ENCODE measurements around the gene LTBP1.

Gene LTBP1

DNA sequence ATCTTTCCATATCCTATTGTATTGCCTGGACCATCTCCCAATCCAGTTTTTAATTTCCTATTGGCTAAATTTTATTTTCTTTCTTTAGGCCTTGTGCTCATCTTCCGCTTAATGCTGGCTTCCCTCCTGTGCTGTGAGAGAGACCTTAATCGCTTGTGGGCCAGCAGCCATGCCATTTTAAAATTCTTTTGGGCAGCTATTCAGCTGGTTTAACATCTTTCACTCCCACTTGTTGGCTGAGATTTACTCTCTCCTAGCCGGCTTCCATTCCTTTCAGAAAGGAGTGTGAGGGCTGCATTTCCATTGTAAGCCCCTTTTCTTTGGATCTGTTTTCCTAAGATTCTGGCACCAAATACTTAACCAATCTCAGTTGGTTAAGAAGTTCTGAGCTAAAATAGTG is 388.8 kb downstream of the LTBP1 start:
- Histone ChIP-seq H3K4me1 (ENCODE audit: control insufficient read depth in 1 of 2, insufficient read depth in 2 of 2, low read length in 2 of 2) (no peaks in the 10 kb centered on the region), H4K8ac (ENCODE audit: low read depth, low read length) (no peak overlapping the region), H3K4me2 (ENCODE audit: low read length) (no peak overlapping the region), H4K12ac (ENCODE audit: low read depth, low read length) (no peak overlapping the region), H3K27me3 (ENCODE audit: insufficient read depth, low read length) (no peaks in the 10 kb centered on the region), H3K18ac (ENCODE audit: low read length) (no peak overlapping the region), H3K36me3 (ENCODE audit: control insufficient read depth in 1 of 2, insufficient read depth in 2 of 2, low read length in 2 of 2) (no peaks in the 10 kb centered on the region), H3K4ac (ENCODE audit: low read depth, low read length) (no peak overlapping the region), H2BK120ac (ENCODE audit: insufficient read depth, low read length, poor library complexity) (no peak overlapping the region), H3K79me1 (ENCODE audit: low read length) (no peaks in the 10 kb centered on the region), H3K23ac (ENCODE audit: low read length) (no peak overlapping the region), H3K27ac (ENCODE audit: low read depth, low read length) (no peak overlapping the region), H2AFZ (ENCODE audit: insufficient read depth, low read length, poor library complexity) (no peak overlapping the region), H2BK5ac (ENCODE audit: low read depth, low read length, poor library complexity) (no peak overlapping the region), H2BK12ac (ENCODE audit: low read length) (no peak overlapping the region), H3K79me2 (ENCODE audit: control insufficient read depth, insufficient read depth, low read length, poor library complexity) (no peaks in the 10 kb centered on the region), H3K9ac (ENCODE audit: low read length) (no peak overlapping the region), H3K9me3 (ENCODE audit: insufficient read depth, low read depth, low read length) (no peaks in the 10 kb centered on the region), H2AK5ac (ENCODE audit: low read length) (no peak overlapping the region), H3K14ac (ENCODE audit: low read length) (no peak overlapping the region), H3K4me3 (ENCODE audit: low read depth, low read length) (no peak overlapping the region), H4K91ac (ENCODE audit: low read depth, low read length) (no peak overlapping the region)
- no peak for DNase-seq
- WGBS (ENCODE audit: extremely low coverage, insufficient coverage, insufficient read length), result no CpG with 5 or more reads among the region's 3 CpGs

- Histone ChIP-seq H2AFZ (ENCODE audit: insufficient read depth, low read length, poor library complexity) (no peak overlapping the region), H3K18ac (ENCODE audit: low read length) (no peak overlapping the region), H3K4me1 (ENCODE audit: control insufficient read depth in 1 of 2, insufficient read depth in 2 of 2, low read length in 2 of 2) (no peaks in the 10 kb centered on the region), H2BK120ac (ENCODE audit: insufficient read depth, low read length, poor library complexity) (no peak overlapping the region), H4K12ac (ENCODE audit: low read depth, low read length) (no peak overlapping the region), H3K9me3 (ENCODE audit: insufficient read depth, low read depth, low read length) (no peaks in the 10 kb centered on the region), H3K79me1 (ENCODE audit: low read length) (no peaks in the 10 kb centered on the region), H3K14ac (ENCODE audit: low read length) (no peak overlapping the region), H3K4me2 (ENCODE audit: low read length) (no peak overlapping the region), H4K91ac (ENCODE audit: low read depth, low read length) (no peak overlapping the region), H3K4me3 (ENCODE audit: low read depth, low read length) (no peak overlapping the region), H3K27me3 (ENCODE audit: insufficient read depth, low read length) (no peaks in the 10 kb centered on the region), H3K4ac (ENCODE audit: low read depth, low read length) (no peak overlapping the region), H4K8ac (ENCODE audit: low read depth, low read length) (no peak overlapping the region), H3K79me2 (ENCODE audit: control insufficient read depth, insufficient read depth, low read length, poor library complexity) (no peaks in the 10 kb centered on the region), H3K36me3 (ENCODE audit: control insufficient read depth in 1 of 2, insufficient read depth in 2 of 2, low read length in 2 of 2) (no peaks in the 10 kb centered on the region), H2AK5ac (ENCODE audit: low read length) (no peak overlapping the region), H2BK5ac (ENCODE audit: low read depth, low read length, poor library complexity) (no peak overlapping the region), H2BK12ac (ENCODE audit: low read length) (no peak overlapping the region), H3K23ac (ENCODE audit: low read length) (no peak overlapping the region), H3K27ac (ENCODE audit: low read depth, low read length) (no peak overlapping the region), H3K9ac (ENCODE audit: low read length) (no peak overlapping the region)
- no peak for DNase-seq
- WGBS (ENCODE audit: extremely low coverage, insufficient coverage, insufficient read length), result no CpG with 5 or more reads among the region's 4 CpGs
These were observed 389.4 kb downstream of the LTBP1 start for GRCh38 chr2:33336036-33336625.

GRCh38 chr2:33337385-33337960 is 390.7 kb downstream of the LTBP1 start:
- no peak overlapping the region for H3K27ac ChIP-seq (ENCODE audit: low read depth, low read length)
- WGBS (ENCODE audit: extremely low coverage, insufficient coverage, insufficient read length), result no CpG with 5 or more reads among the region's 7 CpGs
- H3K9me3 ChIP-seq (ENCODE audit: insufficient read depth, low read depth, low read length), result no peaks in the 10 kb centered on the region
- no peaks in the 10 kb centered on the region for H3K36me3 ChIP-seq (ENCODE audit: control insufficient read depth in 1 of 2, insufficient read depth in 2 of 2, low read length in 2 of 2)
- H3K4me2 ChIP-seq (ENCODE audit: low read length), result no peak overlapping the region
- H3K4me3 ChIP-seq (ENCODE audit: low read depth, low read length), result no peak overlapping the region
- no peaks in the 10 kb centered on the region for H3K79me2 ChIP-seq (ENCODE audit: control insufficient read depth, insufficient read depth, low read length, poor library complexity)
- no peak overlapping the region for H2BK120ac ChIP-seq (ENCODE audit: insufficient read depth, low read length, poor library complexity)
- no peak overlapping the region for H3K23ac ChIP-seq (ENCODE audit: low read length)
- no peak overlapping the region for H4K8ac ChIP-seq (ENCODE audit: low read depth, low read length)
- H3K79me1 ChIP-seq (ENCODE audit: low read length), result no peaks in the 10 kb centered on the region
- H2AK5ac ChIP-seq (ENCODE audit: low read length), result no peak overlapping the region
- H3K4ac ChIP-seq (ENCODE audit: low read depth, low read length), result no peak overlapping the region
- H3K27me3 ChIP-seq (ENCODE audit: insufficient read depth, low read length), result no peaks in the 10 kb centered on the region
- no peak overlapping the region for H3K14ac ChIP-seq (ENCODE audit: low read length)
- no peak for DNase-seq
- H3K4me1 ChIP-seq (ENCODE audit: control insufficient read depth in 1 of 2, insufficient read depth in 2 of 2, low read length in 2 of 2), result no peaks in the 10 kb centered on the region
- H3K18ac ChIP-seq (ENCODE audit: low read length), result no peak overlapping the region
- H2BK5ac ChIP-seq (ENCODE audit: low read depth, low read length, poor library complexity), result no peak overlapping the region
- H2AFZ ChIP-seq (ENCODE audit: insufficient read depth, low read length, poor library complexity), result no peak overlapping the region
- no peak overlapping the region for H2BK12ac ChIP-seq (ENCODE audit: low read length)
- no peak overlapping the region for H4K12ac ChIP-seq (ENCODE audit: low read depth, low read length)
- no peak overlapping the region for H3K9ac ChIP-seq (ENCODE audit: low read length)
- H4K91ac ChIP-seq (ENCODE audit: low read depth, low read length), result no peak overlapping the region

GRCh38 chr2:33337981-33338380 is 391.2 kb downstream of the LTBP1 start:
- Histone ChIP-seq H3K9ac (ENCODE audit: low read length) (no peak overlapping the region), H3K27ac (ENCODE audit: low read depth, low read length) (no peak overlapping the region), H3K79me2 (ENCODE audit: control insufficient read depth, insufficient read depth, low read length, poor library complexity) (no peaks in the 10 kb centered on the region), H3K9me3 (ENCODE audit: insufficient read depth, low read depth, low read length) (no peaks in the 10 kb centered on the region), H4K91ac (ENCODE audit: low read depth, low read length) (no peak overlapping the region), H3K27me3 (ENCODE audit: insufficient read depth, low read length) (no peaks in the 10 kb centered on the region), H2AK5ac (ENCODE audit: low read length) (no peak overlapping the region), H3K4ac (ENCODE audit: low read depth, low read length) (no peak overlapping the region), H2BK12ac (ENCODE audit: low read length) (no peak overlapping the region), H2BK120ac (ENCODE audit: insufficient read depth, low read length, poor library complexity) (no peak overlapping the region), H2BK5ac (ENCODE audit: low read depth, low read length, poor library complexity) (no peak overlapping the region), H3K79me1 (ENCODE audit: low read length) (no peaks in the 10 kb centered on the region), H3K18ac (ENCODE audit: low read length) (no peak overlapping the region), H4K12ac (ENCODE audit: low read depth, low read length) (no peak overlapping the region), H2AFZ (ENCODE audit: insufficient read depth, low read length, poor library complexity) (no peak overlapping the region), H4K8ac (ENCODE audit: low read depth, low read length) (no peak overlapping the region), H3K23ac (ENCODE audit: low read length) (no peak overlapping the region), H3K14ac (ENCODE audit: low read length) (no peak overlapping the region), H3K4me1 (ENCODE audit: control insufficient read depth in 1 of 2, insufficient read depth in 2 of 2, low read length in 2 of 2) (no peaks in the 10 kb centered on the region), H3K36me3 (ENCODE audit: control insufficient read depth in 1 of 2, insufficient read depth in 2 of 2, low read length in 2 of 2) (no peaks in the 10 kb centered on the region), H3K4me3 (ENCODE audit: low read depth, low read length) (no peak overlapping the region), H3K4me2 (ENCODE audit: low read length) (no peak overlapping the region)
- WGBS (ENCODE audit: extremely low coverage, insufficient coverage, insufficient read length), result no CpG with 5 or more reads among the region's 4 CpGs
- DNase-seq, result no peak
